Fibroblast of the conjunctiva (primary cell): ENCODE results near the gene GPR158.

Experiments used
- DNase-seq: peaks from one replicate; pipeline ENCODE4 v3.0.0-alpha.2; 2010; ENCODE audit warnings: low read depth

GPR158 gene

GRCh38 chr10:25575343-25575742 lies 400.5 kb downstream of the GPR158 start:
- DNase-seq: no peak

- DNase-seq: no peak
These were observed 403.3 kb downstream of the GPR158 start for GRCh38 chr10:25578061-25578460.

- DNase-seq: no peak
These were observed 408.2 kb downstream of the GPR158 start for GRCh38 chr10:25582961-25583360.

DNA sequence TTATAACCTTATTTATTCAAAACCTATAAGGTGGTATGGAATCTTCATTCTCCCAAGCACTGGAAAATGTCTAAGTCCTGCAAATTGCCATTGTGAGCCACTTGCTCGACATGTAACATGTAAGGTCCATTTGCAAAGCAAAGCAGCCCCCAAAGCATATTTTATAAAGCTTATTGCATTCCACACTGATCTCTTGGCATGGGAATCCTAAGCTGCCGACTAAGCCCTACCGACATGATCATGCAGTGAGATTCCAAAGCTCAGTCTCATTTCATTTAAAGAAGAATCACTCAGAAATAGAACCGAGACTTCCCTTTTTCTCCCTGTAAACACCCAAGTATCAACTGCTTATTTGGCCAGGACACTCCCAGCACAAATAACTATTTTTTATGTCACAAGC lies 425.9 kb downstream of the GPR158 start:
- no peak for DNase-seq

- no peak for DNase-seq
These were observed 429.8 kb downstream of the GPR158 start for GRCh38 chr10:25604591-25604990.

DNA sequence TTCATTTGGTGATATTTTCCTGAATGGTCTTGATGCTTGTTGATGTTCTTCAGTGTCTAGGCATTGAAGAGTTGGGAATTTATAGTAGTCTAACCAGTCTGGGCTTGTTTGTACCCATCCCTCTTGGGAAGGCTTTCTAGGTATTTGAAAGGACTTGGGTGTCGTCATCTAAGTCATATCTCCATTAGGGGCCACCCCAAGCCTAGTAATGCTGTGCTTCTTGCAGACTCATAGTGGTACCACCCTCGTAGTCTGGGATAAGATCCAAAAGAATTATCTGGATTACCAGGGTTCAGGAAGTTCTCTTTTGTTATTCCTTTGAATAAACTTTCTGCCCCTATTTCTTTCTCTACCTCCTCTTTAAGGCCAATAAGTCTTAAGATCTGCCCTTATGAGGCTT lies 439.9 kb downstream of the GPR158 start:
- DNase-seq: no peak

DNA sequence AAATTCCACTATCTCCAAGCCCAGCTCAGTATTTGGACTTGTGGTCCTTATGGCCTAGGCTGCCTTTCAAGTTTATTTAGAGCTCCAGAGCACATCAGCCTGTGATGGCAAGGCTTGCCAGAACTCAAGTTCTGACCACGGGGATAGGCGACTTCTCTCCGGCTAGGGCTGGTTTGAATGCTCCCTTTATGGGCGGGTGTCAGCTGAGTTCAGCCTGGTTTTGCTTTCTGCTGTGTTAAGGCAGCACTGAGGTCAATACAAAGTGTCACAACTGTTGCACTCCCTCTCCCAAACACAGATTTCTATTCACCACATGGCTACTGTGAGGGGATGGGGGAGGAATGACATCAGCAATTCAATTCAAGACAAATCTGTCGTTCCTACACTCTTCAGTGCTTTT lies 441.1 kb downstream of the GPR158 start:
- DNase-seq: no peak

GRCh38 chr10:25616903-25617592 lies 442.2 kb downstream of the GPR158 start:
- DNase-seq: no peak

DNA sequence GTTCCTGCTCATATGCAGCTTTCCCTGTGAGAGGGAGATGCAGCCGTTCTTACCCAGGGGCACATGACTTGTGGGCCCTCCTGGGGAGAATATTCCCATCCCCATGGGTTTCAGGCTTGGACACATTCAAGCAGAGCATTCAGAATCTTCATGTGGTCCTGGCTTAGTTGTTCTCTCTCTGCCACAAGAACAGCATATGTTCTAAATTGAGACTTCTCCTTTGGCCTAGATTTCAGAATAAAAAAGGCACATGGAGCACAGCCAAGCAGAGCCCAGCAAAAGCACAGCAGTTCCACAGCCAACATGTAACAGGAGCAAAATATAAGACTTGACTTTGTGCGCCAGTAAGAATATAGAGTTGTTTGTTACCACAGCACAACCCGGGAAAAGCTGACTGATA lies 452.8 kb downstream of the GPR158 start:
- no peak for DNase-seq

- no peak for DNase-seq
These were observed 454.5 kb downstream of the GPR158 start for GRCh38 chr10:25629333-25629732.

DNA sequence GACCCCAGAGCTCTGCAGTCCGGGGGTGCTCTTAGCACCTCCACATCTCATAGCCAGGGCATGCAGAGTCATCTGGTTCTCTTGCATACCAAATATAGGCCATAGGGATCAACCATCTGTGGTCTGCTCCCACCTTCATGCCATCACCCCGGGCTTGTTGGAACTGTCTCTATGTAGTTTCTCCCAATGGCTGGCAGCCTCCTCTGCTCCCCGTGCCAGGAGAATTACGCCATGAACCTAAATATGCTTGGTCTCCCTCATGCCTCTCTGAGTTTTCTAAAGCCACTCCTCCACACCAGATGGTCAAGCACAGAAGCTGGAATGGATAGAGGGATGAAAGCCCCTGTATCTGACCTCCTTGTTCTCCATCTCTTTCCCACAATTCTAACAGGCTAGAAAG lies 456.7 kb downstream of the GPR158 start:
- DNase-seq: no peak

DNA sequence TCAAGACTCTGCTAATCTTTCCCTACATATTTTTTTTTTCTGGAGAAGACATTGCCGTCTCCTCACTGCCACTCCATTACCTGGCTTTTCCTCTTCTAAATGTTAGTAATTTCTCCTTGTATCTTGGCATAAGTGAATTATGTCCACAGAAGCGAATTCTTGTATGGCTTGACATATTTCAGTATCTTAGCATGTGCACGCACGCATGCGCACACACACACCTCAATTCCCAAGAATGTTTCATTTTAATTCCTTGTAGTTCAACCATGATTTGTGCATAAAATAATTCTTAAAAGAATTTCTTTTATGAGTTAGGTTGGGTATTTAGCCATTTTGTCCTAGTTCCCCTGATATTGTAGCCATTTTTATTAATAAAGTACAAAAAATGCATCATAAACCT lies 458.0 kb downstream of the GPR158 start:
- no peak for DNase-seq

GRCh38 chr10:25633542-25633941 lies 458.7 kb downstream of the GPR158 start:
- DNase-seq: no peak

GRCh38 chr10:25639646-25640045 lies 464.8 kb downstream of the GPR158 start:
- DNase-seq: no peak

GRCh38 chr10:25641595-25641994 lies 466.8 kb downstream of the GPR158 start:
- DNase-seq: no peak

GRCh38 chr10:25642721-25643120 lies 467.9 kb downstream of the GPR158 start:
- DNase-seq: no peak

DNA sequence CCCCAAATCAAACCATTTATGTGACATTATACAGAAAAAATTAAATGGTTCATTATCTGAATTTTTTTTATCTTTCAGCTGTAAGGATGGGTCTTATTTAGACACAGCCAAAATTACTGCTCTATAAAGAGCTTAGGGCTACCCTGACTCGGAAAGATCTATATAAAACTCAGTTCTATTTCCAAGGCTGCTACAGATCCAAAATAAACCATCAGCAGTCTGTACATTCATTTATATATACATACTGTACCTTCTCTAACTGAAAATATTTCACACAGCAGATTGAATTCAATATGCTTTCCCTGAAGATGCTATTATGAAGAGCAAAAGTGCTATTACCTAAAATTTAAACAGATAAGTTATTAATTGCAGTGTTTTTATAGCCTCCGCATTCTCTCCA lies 471.6 kb downstream of the GPR158 start:
- DNase-seq: no peak

GRCh38 chr10:25651534-25651933 lies 476.7 kb downstream of the GPR158 start:
- DNase-seq: no peak
